Right lobe of liver (tissue), 4 donors: Measurements from ENCODE around the gene CACNA1C.

Experiments used
- CTCF ChIP-seq, 4 donors: fragments of 200-600 bp in 3 of 4; fragments of 450-650 bp in 1 of 4; IDR thresholded peaks; one replicate each; pipeline versions ENCODE4 v1.5.1 to v1.8.0; 2016 to 2022; ENCODE audit warnings: antibody characterized with exemption in 4 of 4, mild to moderate bottlenecking in 2 of 4
- POLR2A ChIP-seq: fragments of 450-650 bp; IDR thresholded peaks from one replicate; pipeline ENCODE4 v1.6.1; 2017; ENCODE audit warnings: antibody characterized with exemption, mild to moderate bottlenecking
- donor health status: DM: no; HTN: no; CAD: no.
- donor health status: DM: no; HTN: no; CAD: no.
- donor health status: DM: no; HTN: yes; CAD: no.

DNA sequence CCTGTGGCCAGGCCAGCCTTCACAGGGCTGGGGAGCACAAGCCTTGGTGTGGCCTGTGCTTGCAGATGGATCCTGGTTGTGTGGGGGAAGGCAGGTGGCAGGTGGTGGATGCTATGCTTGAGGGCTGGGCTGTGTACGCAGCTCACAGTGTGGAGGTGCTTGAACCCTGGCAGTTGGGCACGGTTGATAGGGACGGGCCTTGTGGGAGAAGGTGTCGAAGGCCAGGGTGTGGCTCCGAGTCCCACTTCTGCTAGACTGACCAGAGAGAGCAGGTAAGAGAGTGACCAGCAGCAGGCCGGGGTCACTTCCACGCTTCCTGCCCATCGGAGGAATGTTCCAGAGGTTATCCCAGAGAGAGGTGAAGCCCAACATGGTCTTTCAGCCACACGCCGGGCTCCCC, 85.5 kb downstream of the CACNA1C start:
- TF ChIP-seq CTCF (IDR thresholded peaks at IDR 0.05), result no peak
- TF ChIP-seq POLR2A, result no peak
